Astrocyte (in vitro differentiated cells and primary cell): ENCODE data around the gene ANKS3. TPM values are rescaled to one million over a fixed set of nuclear protein-coding genes. Genes with fewer than 3 reads are reported as not detected.

Experiments used
- DNase-seq: peaks from one replicate; pipeline ENCODE4 v3.0.0-alpha.2; 2010; ENCODE audit warnings: low read depth
- FAIRE-seq: peaks from 2 replicates; lab custom pipeline; 2011; peaks lifted over from hg19 to GRCh38; lab: Jason Lieb, UNC
- H2AFZ ChIP-seq: 2 replicates; pipeline ENCODE4 v1.6.0; 2012; ENCODE audit warnings: low read depth, low read length, inconsistent platforms
- H3K27ac ChIP-seq: 2 replicates; pipeline ENCODE4 v1.5.1; 2011; ENCODE audit warnings: low read depth, low read length, inconsistent platforms
- H3K27me3 ChIP-seq: 2 replicates; pipeline ENCODE4 v1.6.0; 2011; ENCODE audit warnings: low read length, inconsistent platforms; ENCODE audit not compliant: insufficient read depth
- H3K36me3 ChIP-seq: 2 replicates; pipeline ENCODE4 v1.5.1; 2011; ENCODE audit warnings: low read length, inconsistent platforms; ENCODE audit not compliant: insufficient read depth
- H3K4me1 ChIP-seq: 2 replicates; pipeline ENCODE4 v1.5.1; 2011; ENCODE audit warnings: low read length, inconsistent platforms; ENCODE audit not compliant: insufficient read depth
- H3K4me2 ChIP-seq: 2 replicates; pipeline ENCODE4 v1.6.0; 2012; ENCODE audit warnings: low read length, inconsistent platforms
- H3K4me3 ChIP-seq: 2 replicates; pipeline ENCODE4 v1.5.1; 2011; ENCODE audit warnings: low read depth, mild to moderate bottlenecking, low read length, inconsistent platforms; ENCODE audit not compliant: insufficient read depth
- H3K79me2 ChIP-seq: 2 replicates; pipeline ENCODE4 v1.6.0; 2012; ENCODE audit warnings: mild to moderate bottlenecking, low read length, inconsistent platforms; ENCODE audit not compliant: insufficient read depth
- H3K9ac ChIP-seq: 2 replicates; pipeline ENCODE4 v1.6.0; 2012; ENCODE audit warnings: mild to moderate bottlenecking, low read length, inconsistent platforms
- H3K9me3 ChIP-seq: 2 replicates; pipeline ENCODE4 v1.5.1; 2012; ENCODE audit warnings: low read depth, mild to moderate bottlenecking, low read length, inconsistent platforms; ENCODE audit not compliant: insufficient read depth
- H4K20me1 ChIP-seq: 2 replicates; pipeline ENCODE4 v1.6.0; 2012; ENCODE audit warnings: low read length, inconsistent platforms; ENCODE audit not compliant: insufficient read depth
- H3K27ac Mint-ChIP-seq: one replicate; pipeline ENCODE4 v1.8.0; 2021; ENCODE audit warnings: mild to moderate bottlenecking, mixed read lengths; ENCODE audit not compliant: unreplicated experiment
- H3K27me3 Mint-ChIP-seq: one replicate; pipeline ENCODE4 v1.8.0; 2021; ENCODE audit warnings: low read depth, mixed read lengths; ENCODE audit not compliant: unreplicated experiment
- H3K36me3 Mint-ChIP-seq: one replicate; pipeline ENCODE4 v1.8.0; 2021; ENCODE audit warnings: low read depth, mixed read lengths; ENCODE audit not compliant: unreplicated experiment
- H3K4me1 Mint-ChIP-seq: one replicate; pipeline ENCODE4 v1.8.0; 2021; ENCODE audit warnings: low read depth, mixed read lengths; ENCODE audit not compliant: unreplicated experiment
- H3K4me3 Mint-ChIP-seq: one replicate; pipeline ENCODE4 v1.8.0; 2021; ENCODE audit warnings: mild to moderate bottlenecking, moderate library complexity, mixed read lengths; ENCODE audit not compliant: unreplicated experiment
- H3K9me3 Mint-ChIP-seq: one replicate; pipeline ENCODE4 v1.8.0; 2021; ENCODE audit warnings: mild to moderate bottlenecking, mixed read lengths; ENCODE audit not compliant: unreplicated experiment
- EZH2 ChIP-seq: IDR thresholded peaks from 2 replicates; pipeline ENCODE4 v1.6.1; 2012; ENCODE audit warnings: mild to moderate bottlenecking, low read length, inconsistent platforms; ENCODE audit not compliant: insufficient read depth
- total RNA-seq: library from RNA; stranded (reverse); gene quantifications from 2 replicates; pipeline ENCODE4 v1.2.1, GENCODE V29; 2021
- TF ChIP-seq, protein P1 (sequence below): IDR thresholded peaks from 2 replicates; pipeline ENCODE4 v1.5.1; 2011; ENCODE audit warnings: low read depth, mild to moderate bottlenecking, inconsistent platforms, low read length, moderate library complexity; ENCODE audit not compliant: insufficient read depth

The ANKS3 gene
- total RNA-seq, 1 donor from 2014 or later: 27.2 TPM

- H3K36me3 Mint-ChIP-seq: peaks cover 5% of the 10 kb centered on the region
- H3K4me2 ChIP-seq: no peak overlapping the region
- TF ChIP-seq, protein P1, sequence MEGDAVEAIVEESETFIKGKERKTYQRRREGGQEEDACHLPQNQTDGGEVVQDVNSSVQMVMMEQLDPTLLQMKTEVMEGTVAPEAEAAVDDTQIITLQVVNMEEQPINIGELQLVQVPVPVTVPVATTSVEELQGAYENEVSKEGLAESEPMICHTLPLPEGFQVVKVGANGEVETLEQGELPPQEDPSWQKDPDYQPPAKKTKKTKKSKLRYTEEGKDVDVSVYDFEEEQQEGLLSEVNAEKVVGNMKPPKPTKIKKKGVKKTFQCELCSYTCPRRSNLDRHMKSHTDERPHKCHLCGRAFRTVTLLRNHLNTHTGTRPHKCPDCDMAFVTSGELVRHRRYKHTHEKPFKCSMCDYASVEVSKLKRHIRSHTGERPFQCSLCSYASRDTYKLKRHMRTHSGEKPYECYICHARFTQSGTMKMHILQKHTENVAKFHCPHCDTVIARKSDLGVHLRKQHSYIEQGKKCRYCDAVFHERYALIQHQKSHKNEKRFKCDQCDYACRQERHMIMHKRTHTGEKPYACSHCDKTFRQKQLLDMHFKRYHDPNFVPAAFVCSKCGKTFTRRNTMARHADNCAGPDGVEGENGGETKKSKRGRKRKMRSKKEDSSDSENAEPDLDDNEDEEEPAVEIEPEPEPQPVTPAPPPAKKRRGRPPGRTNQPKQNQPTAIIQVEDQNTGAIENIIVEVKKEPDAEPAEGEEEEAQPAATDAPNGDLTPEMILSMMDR: no peak
- TF ChIP-seq EZH2: no peak
Measured at GRCh38 chr16:4680673-4681470, 53.2 kb downstream of the ANKS3 start.

GRCh38 chr16:4679850-4680636, 54.0 kb downstream of the ANKS3 start:
- Histone ChIP-seq H3K4me2 (no peak overlapping the region), H3K79me2 (peaks cover 3% of the 10 kb centered on the region), H3K27ac (no peak overlapping the region), H2AFZ (no peak overlapping the region), H4K20me1 (peaks cover 60% of the 10 kb centered on the region), H3K4me1 (peaks cover 7% of the 10 kb centered on the region), H3K9me3 (no peaks in the 10 kb centered on the region), H3K27me3 (no peaks in the 10 kb centered on the region), H3K4me3 (no peak overlapping the region), H3K36me3 (no peaks in the 10 kb centered on the region), H3K9ac (no peak overlapping the region)
- DNase-seq (peak; percentile 55), FAIRE-seq (no peak)
- no peak for TF ChIP-seq EZH2
- TF ChIP-seq, protein P1: no peak
- Mint-ChIP-seq H3K36me3 (peaks cover 3% of the 10 kb centered on the region), H3K4me1 (peaks cover 12% of the 10 kb centered on the region), H3K27ac (no peak overlapping the region), H3K4me3 (no peak overlapping the region), H3K9me3 (no peaks in the 10 kb centered on the region), H3K27me3 (no peaks in the 10 kb centered on the region)

More at GRCh38 chr16:4680673-4681470, 53.2 kb downstream of the ANKS3 start:
- Mint-ChIP-seq H3K27me3 (no peaks in the 10 kb centered on the region), H3K4me1 (peaks cover 9% of the 10 kb centered on the region), H3K9me3 (no peaks in the 10 kb centered on the region), H3K4me3 (no peak overlapping the region), H3K27ac (no peak overlapping the region)
- DNase-seq (no peak), FAIRE-seq (no peak)
- H3K4me3 ChIP-seq: no peak overlapping the region
- H3K9me3 ChIP-seq: no peaks in the 10 kb centered on the region
- peaks cover 4% of the 10 kb centered on the region for H3K4me1 ChIP-seq
- peaks cover 57% of the 10 kb centered on the region for H4K20me1 ChIP-seq
- no peak overlapping the region for H2AFZ ChIP-seq
- no peaks in the 10 kb centered on the region for H3K27me3 ChIP-seq
- no peaks in the 10 kb centered on the region for H3K36me3 ChIP-seq
- H3K27ac ChIP-seq: no peak overlapping the region
- no peak overlapping the region for H3K9ac ChIP-seq
- H3K79me2 ChIP-seq: peaks cover 3% of the 10 kb centered on the region
